Thyroid gland (tissue), 4 donors: Measurements from ENCODE around the gene IFFO2.

ENCODE experiments used
- CTCF ChIP-seq, 6 experiments: fragments of 200-600 bp in 3 of 6; fragments of 450-650 bp in 3 of 6; sonication (generic) in 3 of 6; IDR thresholded peaks; one replicate each; pipeline ENCODE4 v1.5.1; 2016 to 2019; ENCODE audit warnings: antibody characterized with exemption in 6 of 6, mild to moderate bottlenecking in 2 of 6, inconsistent platforms in 1 of 6, moderate library complexity in 1 of 6
- POLR2A ChIP-seq, 2 donors: fragments of 450-650 bp; IDR thresholded peaks; one replicate each; pipeline ENCODE4 v1.6.1; 2017; ENCODE audit warnings: antibody characterized with exemption in 2 of 2, mild to moderate bottlenecking in 2 of 2, moderate library complexity in 1 of 2

GRCh38 chr1:18861082-18861481, 95.4 kb downstream of the IFFO2 start:
- TF ChIP-seq POLR2A (IDR thresholded peaks at IDR 0.05) (no peak), CTCF (IDR thresholded peaks at IDR 0.05) (no peak)
